Activated naive CD4-positive, alpha-beta T cell (primary cell): ENCODE measurements around the gene CACNA1S.

Experiments
- DNase-seq, 4 experiments: peaks; one replicate each; lab custom pipeline; 2025; lab: John Stamatoyannopoulos, UW

Gene CACNA1S

GRCh38 chr1:201013031-201013485, 99.2 kb downstream of the CACNA1S start:
- no peak for DNase-seq

- no peak for DNase-seq
Observed at GRCh38 chr1:201011616-201012015, 100.6 kb downstream of the CACNA1S start.

- no peak for DNase-seq
Observed at GRCh38 chr1:201009962-201010645, 102.1 kb downstream of the CACNA1S start.

GRCh38 chr1:201008666-201009360, 103.4 kb downstream of the CACNA1S start:
- no peak for DNase-seq

- no peak for DNase-seq
Observed at GRCh38 chr1:201007481-201007880, 104.7 kb downstream of the CACNA1S start.

GRCh38 chr1:201006450-201006849, 105.8 kb downstream of the CACNA1S start:
- no peak for DNase-seq

GRCh38 chr1:201004732-201005131, 107.5 kb downstream of the CACNA1S start:
- DNase-seq, result no peak

GRCh38 chr1:201004154-201004553, 108.1 kb downstream of the CACNA1S start:
- no peak for DNase-seq

GRCh38 chr1:201002510-201002909, 109.7 kb downstream of the CACNA1S start:
- DNase-seq, result no peak

GRCh38 chr1:201001962-201002361, 110.3 kb downstream of the CACNA1S start:
- DNase-seq, result no peak

- no peak for DNase-seq
Observed at GRCh38 chr1:201000391-201000790, 111.8 kb downstream of the CACNA1S start.

- no peak for DNase-seq
Observed at GRCh38 chr1:200999667-201000066, 112.6 kb downstream of the CACNA1S start.

GRCh38 chr1:200998323-200998722, 113.9 kb downstream of the CACNA1S start:
- DNase-seq, result no peak

- no peak for DNase-seq
Observed at GRCh38 chr1:200992382-200993048, 119.7 kb downstream of the CACNA1S start.

- no peak for DNase-seq
Observed at GRCh38 chr1:200991097-200991614, 121.1 kb downstream of the CACNA1S start.

GRCh38 chr1:200990114-200990513, 122.1 kb downstream of the CACNA1S start:
- DNase-seq, result no peak
